Omental fat pad (tissue), 4 donors: ENCODE data around the gene EIF5. TPM values are rescaled to one million over a fixed set of nuclear protein-coding genes. Genes with fewer than 3 reads are reported as not detected.
A peak's percentile ranks its signal among the peaks of the same experiment; 100 is the strongest.

Experiments
- ATAC-seq: fragments of 150-250 bp; one replicate; pipeline ENCODE4 v1.9.1; 2016; ENCODE audit warnings: mild to moderate bottlenecking, moderate library complexity; ENCODE audit not compliant: low FRiP score
- DNase-seq: peaks from one replicate; pipeline ENCODE4 v3.0.0-alpha.2; 2019; ENCODE audit warnings: low spot score
- total RNA-seq, 4 donors: library from RNA; depleted of rRNA; stranded (reverse); fragments of >200 nt; gene quantifications; one replicate each; pipeline ENCODE4 v1.1.0, GENCODE V29; 2016
- TF ChIP-seq, protein P1 (sequence below), 3 donors: fragments of 450-650 bp; IDR thresholded peaks; one replicate each; pipeline ENCODE4 v1.5.1; 2016 to 2017; ENCODE audit warnings: antibody characterized with exemption in 3 of 3, mild to moderate bottlenecking in 3 of 3, moderate library complexity in 2 of 3

EIF5 gene
- total RNA-seq, 4 donors from 2014 or later = 157 to 399 (median 292) TPM

DNA sequence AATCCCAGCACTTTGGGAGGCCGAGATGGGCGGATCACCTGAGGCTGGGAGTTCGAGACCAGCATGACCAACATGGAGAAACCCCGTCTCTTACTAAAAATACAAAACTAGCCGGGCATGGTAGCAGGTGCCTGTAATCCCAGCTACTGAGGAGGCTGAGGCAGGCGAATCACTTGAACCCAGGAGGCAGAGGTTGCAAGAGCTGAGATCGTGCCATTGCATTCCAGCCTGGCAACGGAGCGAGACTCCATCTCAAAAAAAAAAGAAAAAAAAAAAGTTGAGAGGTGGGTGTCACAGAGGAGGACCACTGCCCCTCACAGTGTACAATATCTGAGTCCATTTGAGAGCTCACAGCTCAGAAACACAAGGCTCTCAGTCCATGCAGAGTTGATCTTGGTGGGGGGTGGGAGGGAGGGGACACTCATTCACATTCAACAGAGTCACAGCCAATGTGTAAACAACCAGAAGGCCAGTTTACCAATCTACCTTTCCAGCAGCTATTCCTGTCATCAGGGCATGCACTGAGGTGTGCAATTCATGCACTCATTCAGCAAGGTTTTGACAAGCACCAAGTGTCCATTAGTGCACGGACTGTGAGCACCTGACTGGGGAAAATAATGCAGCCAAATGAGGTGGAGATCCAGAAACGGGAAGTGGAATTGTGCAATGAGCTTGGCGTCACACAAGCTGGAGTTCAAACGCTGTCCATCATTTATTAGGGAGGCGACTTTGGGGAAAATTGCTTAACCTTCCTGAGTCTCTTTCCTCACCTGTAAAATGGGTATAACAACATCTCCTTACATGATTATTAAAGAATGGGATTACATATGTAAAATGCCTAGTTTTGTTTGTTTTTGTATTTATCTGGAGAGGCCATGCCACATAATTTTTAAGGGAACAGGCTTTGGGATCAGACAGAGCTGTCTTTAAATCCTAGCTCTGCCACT, 4.4 kb upstream of the EIF5 start:
- peak; percentile 42 for DNase-seq
- ATAC-seq = no peak
- TF ChIP-seq, protein P1, sequence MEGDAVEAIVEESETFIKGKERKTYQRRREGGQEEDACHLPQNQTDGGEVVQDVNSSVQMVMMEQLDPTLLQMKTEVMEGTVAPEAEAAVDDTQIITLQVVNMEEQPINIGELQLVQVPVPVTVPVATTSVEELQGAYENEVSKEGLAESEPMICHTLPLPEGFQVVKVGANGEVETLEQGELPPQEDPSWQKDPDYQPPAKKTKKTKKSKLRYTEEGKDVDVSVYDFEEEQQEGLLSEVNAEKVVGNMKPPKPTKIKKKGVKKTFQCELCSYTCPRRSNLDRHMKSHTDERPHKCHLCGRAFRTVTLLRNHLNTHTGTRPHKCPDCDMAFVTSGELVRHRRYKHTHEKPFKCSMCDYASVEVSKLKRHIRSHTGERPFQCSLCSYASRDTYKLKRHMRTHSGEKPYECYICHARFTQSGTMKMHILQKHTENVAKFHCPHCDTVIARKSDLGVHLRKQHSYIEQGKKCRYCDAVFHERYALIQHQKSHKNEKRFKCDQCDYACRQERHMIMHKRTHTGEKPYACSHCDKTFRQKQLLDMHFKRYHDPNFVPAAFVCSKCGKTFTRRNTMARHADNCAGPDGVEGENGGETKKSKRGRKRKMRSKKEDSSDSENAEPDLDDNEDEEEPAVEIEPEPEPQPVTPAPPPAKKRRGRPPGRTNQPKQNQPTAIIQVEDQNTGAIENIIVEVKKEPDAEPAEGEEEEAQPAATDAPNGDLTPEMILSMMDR (IDR thresholded peaks at IDR 0.05) = no peak

DNA sequence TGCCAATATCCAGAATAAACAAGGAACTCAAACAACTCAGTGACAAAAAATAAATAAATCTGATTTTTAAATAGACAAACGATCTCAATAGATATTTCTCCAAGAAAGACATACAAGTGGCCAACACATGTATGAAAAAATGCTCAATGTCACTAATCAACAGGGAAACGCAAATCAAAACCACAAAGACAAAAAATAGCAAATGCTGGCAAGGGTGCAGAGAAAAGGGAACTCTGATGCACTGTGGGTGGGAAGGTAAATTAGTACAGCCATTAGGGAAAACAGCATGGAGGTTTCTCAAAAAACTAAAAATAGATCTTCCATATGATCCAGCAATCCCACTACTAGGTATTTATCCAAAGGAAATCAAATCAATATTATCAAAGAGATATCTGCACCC, 3.5 kb upstream of the EIF5 start:
- ATAC-seq = no peak
- TF ChIP-seq, protein P1 (IDR thresholded peaks at IDR 0.05) = no peak
- DNase-seq = no peak

DNA sequence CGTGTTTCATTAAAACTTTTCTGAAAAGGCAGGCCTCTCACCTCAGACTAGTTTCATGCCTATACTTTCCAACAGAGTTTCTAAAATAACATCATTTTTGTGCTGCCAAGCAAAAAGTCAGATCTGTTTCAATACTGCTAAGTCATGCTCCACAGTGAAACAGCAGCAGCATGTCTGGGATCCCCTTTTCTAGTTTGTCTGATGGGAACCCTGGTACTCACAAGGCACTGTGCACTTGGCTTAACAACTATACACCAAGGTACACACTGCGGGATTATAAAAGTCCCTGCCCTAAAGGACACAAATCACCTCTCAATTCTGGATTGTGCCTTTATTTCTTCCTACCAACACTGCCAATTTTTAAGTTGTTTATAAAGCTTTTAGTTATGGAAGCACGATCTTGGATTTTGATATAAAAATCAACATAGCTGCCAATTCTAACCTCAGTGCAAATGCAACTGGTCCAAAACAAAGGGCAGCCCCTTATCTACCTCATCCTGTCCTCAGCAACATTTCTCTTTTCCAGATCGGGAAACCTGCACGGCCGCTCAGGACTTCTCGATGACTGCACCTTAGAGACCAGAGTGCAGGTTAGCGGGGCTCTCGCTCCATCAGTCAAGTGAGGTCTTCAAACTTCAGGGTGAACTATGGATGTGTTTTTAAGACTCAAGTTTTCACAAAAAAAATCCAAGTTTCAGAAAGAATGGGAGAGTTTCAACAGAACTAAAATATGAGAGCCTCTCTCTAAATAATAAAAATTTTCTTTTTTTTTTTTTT, 1.7 kb upstream of the EIF5 start:
- ATAC-seq (no peak), DNase-seq (no peak)
- TF ChIP-seq, protein P1 (IDR thresholded peaks at IDR 0.05) = no peak

DNA sequence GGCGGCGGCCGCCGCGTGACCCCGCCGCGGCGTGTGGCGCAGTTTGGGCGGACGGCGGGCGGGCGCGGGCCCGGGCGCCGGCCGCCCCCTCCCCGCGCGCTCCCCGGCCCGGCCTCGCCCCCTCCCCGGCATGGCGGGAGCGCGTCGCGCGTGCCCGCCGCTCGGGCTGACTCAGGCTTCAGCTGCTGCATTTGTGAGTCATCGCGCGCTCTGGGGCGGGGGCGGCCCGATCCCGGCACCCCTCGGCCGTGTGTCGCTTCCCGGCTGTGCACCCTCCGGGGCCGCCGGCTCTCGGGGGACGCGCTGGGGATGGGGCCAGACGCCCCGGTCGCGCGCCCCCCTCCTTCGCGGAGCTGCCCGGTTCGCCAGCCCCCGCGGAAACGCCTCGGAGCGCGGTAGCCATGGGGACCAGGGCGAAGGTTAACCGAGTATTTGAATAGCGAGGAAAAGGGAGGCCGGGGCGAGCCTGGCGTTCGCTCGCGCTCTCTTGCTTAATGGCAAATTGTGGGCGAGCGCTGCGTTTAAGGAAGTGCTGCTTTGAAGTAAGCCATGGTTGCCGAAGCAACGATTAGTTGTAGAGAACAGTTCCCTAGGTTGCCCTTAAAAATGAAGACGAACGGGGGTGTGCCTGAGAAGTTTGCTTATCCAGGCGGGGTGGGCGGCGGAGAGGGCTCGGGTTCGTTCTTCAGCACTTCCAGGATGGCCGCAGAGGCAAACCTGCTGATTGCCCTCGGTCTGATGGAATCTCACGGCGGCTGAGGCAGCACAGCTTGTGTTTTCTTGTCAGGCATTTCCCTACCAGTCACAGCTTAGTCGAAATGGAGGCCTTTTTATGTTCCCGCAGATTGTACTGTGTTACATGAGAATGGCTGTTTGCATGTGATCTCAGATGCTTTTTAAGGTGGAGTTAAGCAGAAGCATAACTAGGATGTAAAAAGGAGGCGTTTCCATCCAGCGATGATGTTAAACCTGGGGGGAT, 896 bp downstream of the EIF5 start:
- DNase-seq = peak; percentile 62
- peak; percentile 65 for ATAC-seq
- TF ChIP-seq, protein P1 (IDR thresholded peaks at IDR 0.05) = no peak

DNA sequence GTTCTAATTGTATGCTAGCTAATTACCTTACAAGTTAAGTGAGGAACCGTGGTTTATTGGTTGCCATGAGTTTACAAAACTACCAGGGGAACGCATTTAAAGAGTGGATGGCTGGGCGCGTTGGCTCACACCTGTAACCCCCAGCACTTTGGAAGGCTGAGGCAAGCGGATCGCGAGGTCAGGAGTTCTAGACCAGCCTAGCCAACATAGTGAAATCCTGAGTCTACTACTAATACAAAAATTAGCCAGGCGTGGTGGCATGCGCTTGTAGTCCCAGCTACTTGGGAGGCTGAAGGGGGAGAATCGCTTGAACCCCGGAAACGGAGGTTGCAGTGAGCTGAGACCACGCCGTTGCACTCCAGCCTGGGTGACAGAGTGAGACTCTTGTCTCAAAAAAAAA, 2.2 kb downstream of the EIF5 start:
- TF ChIP-seq, protein P1 (IDR thresholded peaks at IDR 0.05) = no peak
- DNase-seq = no peak
- no peak for ATAC-seq

DNA sequence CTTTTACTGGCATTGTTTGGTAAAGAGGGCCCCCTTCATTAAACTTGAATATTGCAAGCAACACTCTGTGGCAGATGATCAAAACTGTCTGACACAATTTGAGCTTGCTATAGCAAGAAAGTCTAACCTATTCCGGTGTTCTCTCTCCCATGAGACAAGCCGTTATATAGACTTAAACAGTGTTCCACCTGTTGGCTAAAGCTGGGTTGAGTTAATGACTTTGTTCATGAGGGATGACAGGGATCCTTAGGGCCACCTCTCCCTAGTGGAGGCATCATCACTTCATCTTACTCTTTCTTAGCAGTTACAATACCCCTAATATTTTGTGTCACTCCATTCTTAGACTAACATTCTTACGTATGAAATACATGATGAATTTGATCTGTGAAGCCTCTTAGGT, 3.8 kb downstream of the EIF5 start:
- TF ChIP-seq, protein P1 (IDR thresholded peaks at IDR 0.05) = no peak
- no peak for ATAC-seq
- DNase-seq = no peak
